ENCODE measurements around the gene FER.
"Not testable (repeated sequence)": the region's sequence is repeated elsewhere in the genome, so short reads cannot be mapped to it uniquely, and the experiment has no call there.

FER gene

DNA sequence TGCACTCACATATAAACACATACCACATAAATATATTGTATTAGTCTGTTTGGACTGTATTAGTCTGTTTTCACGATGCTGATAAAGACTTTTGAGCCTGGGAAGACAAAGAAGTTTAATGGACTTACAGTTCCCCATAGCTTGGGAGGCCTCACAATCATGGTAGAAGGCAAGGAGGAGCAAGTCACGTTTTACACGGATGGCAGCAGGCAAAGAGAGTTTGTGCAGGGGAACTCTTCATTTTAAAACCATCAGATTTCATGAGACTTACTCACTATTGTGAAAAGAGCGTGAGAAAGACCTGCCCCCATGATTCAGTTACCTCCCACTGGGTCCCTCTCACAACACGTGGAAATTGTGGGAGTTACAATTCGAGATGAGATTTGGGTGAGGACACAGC, 133.4 kb downstream of the FER start:
- no peak for DNase-seq (ENCODE audit: low read depth)

DNA sequence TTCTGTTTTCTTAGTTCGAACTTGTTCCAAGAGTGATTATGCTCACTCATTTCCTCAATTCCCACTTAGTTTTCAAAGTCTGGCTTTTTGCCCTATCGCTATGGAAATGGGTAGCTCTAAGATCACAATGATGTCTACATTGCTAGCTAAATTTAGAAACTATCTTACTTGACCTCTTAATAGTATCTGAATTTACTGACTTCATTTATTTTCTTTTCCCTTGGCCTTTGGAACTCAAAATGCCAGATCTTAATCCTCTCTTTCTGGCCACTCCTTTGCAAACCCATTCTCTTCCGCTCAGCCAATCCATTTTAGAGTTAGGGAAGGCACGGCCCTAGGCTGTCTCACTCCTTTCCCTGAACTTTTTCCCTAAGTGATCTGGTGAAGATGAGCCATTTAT, 137.0 kb downstream of the FER start:
- peak; percentile 5 for DNase-seq (ENCODE audit: low read depth)

- no peak for DNase-seq (ENCODE audit: low read depth)
These were observed 150.6 kb downstream of the FER start for GRCh38 chr5:108898257-108898656.

- DNase-seq (ENCODE audit: low read depth), result no peak
These were observed 151.0 kb downstream of the FER start for GRCh38 chr5:108898707-108899106.

GRCh38 chr5:108899244-108899643, 151.5 kb downstream of the FER start:
- DNase-seq (ENCODE audit: low read depth), result not testable (repeated sequence)

DNA sequence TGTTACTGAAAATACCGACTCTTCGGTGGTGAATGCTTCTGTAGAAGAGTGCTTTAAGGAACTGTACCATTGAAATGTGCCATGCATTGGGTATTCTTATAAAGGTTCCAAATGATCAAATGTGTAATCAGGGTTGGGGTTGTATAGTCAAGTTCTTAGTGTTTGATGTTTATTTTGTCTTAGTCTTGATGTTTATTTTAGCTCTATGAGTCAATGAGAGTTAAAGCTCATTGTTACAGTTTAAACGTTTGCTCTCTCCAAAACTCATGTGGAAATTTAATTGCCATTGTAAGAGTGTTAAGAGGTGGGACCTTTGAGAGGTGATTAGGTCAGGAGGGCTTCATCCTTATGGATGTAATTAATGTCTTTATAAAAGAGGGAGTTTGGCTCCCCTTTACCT, 153.0 kb downstream of the FER start:
- no peak for DNase-seq (ENCODE audit: low read depth)

DNA sequence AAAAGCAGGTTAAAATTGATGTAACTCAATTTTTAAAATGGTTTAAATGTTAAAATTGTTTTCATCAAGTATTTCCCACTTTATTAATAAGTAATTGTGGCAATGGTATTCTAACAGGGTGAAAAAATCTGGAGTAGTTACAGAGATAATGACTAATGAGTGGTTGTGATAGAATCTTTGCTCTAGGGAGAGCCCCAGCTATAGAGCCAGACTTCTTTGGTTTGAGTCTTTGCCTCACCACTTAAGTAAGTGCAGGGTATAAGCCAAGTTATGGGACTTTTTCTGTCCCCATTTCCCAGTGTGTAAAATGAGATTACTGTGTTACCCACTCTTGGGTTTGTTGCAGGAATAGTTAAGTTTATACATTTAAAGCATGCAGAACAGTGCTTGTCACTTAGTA, 158.1 kb downstream of the FER start:
- no peak for DNase-seq (ENCODE audit: low read depth)

GRCh38 chr5:108910627-108911026, 162.9 kb downstream of the FER start:
- DNase-seq (ENCODE audit: low read depth), result no peak

DNA sequence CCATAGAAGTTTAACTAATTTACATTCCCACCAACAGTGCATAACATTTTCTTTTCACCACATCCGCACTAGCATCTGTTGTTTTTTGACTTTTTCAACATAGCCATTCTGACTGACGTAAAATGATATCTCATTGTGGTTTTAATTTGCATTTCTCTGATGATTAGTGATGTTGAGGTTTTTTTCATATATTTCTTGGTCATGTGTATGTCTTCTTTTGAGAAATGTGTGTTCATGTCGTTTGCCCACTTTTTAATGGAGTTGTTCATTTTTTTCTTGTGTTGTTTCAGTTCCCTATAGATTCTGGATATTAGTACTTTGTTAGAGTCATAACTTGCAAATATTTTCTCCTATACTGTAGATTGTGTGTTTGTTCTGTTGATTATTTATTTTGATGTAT, 163.4 kb downstream of the FER start:
- DNase-seq (ENCODE audit: low read depth), result no peak

DNA sequence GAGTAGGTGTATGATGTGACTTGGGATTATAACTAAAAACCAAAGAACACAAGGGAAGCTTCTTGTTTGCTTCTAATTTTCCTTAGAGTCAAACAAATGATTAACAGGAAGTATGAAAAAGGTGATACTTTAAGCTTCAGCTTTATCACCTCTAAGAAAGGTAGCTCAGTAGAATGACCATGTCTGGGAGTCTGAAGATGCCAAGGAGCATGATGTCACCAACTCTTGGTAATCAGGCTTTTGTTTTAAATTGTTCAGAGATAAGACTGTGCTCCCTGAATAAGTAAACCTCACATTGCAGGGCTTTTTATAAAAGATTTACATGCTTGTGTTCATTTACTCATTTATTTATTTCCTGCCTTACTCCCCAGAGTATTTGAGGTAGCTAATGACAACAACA, 169.9 kb downstream of the FER start:
- no peak for DNase-seq (ENCODE audit: low read depth)

GRCh38 chr5:108919591-108920326, 172.1 kb downstream of the FER start:
- DNase-seq (ENCODE audit: low read depth), result no peak

GRCh38 chr5:108924457-108924961, 176.8 kb downstream of the FER start:
- DNase-seq (ENCODE audit: low read depth), result no peak

- no peak for DNase-seq (ENCODE audit: low read depth)
These were observed 177.4 kb downstream of the FER start for GRCh38 chr5:108925073-108925472.

DNA sequence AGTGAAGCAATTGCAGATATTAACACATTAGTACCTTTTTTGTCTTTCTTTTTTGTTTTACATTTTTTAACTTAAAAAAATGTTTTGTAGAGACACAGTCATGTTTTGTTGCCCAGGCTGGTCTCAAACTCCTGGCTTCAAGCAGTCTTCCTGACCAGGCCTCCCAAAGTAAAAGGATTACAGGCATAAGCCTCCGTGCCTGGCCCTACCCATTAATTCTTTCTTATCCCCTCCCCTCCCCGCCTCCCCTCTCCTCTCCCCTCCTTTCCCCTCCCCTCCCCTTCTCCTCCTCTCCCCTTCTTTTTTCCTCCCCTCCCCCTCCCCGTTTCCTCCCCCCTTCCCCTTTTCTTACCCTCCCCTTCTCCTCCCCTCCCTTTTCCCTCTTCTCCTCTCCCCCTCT, 182.4 kb downstream of the FER start:
- no peak for DNase-seq (ENCODE audit: low read depth)

GRCh38 chr5:108935611-108936010, 187.9 kb downstream of the FER start:
- no peak for DNase-seq (ENCODE audit: low read depth)

DNA sequence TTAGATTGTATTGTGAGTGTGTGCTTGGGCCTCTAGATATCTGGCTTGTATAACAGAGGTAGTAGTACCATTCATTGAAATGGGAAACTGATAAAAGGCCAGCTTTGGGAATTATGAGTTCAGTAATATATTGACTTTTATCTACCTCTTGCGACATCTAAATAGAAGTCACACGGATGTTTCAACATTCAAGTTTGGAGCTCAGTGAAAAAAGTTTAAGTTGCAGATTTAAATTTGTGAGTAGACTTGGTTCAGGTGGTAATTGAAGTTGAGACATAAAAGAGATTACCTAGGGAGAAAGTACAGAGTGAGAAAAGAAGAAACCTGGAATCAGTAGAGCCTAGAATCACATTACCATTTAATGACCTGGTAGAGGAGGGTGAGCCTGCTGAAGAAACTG, 189.5 kb downstream of the FER start:
- DNase-seq (ENCODE audit: low read depth), result no peak

GRCh38 chr5:108940506-108940905, 192.8 kb downstream of the FER start:
- DNase-seq (ENCODE audit: low read depth), result no peak

DNA sequence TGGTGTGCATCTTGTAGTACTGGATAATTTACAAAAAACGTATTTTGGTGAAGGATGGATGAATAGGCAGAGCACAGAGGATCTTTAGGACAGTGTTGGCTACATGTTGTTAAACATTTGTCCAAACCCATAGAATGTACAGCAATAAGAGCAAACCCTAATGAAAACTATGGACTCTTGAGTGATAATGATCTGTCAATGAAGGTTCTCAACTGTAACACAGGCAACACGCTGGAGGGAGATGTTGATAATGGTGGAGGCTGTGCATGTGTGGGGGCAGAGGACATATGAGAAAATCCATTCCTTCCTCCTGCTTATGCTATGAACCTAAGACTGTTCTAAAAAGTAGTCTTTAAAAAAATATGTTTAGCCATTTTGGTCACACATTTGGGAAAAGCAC, 194.0 kb downstream of the FER start:
- no peak for DNase-seq (ENCODE audit: low read depth)

DNA sequence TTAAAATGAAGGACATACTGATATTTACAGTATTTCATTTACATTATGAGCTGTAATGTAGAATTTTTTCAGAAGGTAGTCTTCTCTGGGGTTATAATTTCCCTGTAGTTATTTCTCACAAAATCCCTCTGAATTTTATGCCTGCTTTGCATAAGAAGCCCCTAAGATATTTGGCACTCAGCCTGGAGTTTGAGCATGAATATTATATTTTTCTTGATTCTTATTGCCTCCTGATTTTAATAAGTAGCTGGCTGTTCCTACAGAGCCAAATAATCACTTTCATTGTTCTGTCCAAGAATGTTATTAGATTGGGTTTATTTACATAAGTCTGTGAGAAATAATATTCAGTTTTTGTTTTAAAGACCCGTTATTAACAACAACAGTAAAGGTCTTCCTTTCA, 195.0 kb downstream of the FER start:
- DNase-seq (ENCODE audit: low read depth), result no peak

DNA sequence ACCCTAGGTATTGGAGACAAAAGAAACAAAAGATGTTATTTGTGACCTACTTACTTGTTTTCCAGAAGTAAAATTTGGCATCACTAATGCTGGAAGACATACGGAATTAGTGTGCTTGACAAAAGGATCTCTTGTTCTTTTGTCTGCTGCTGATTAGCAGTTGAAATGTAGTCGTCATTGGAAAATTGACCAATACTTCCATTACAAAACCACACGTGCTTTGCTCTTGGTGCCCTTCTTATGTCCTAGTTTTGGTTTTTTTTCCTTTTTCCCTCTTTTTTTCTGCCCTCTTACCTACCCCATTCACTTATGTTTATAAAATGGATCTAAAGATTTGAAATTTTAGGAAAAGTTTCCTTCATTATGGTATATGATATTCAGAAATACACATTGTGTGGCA, 197.4 kb downstream of the FER start:
- no peak for DNase-seq (ENCODE audit: low read depth)

GRCh38 chr5:108946008-108946407, 198.3 kb downstream of the FER start:
- no peak for DNase-seq (ENCODE audit: low read depth)

DNA sequence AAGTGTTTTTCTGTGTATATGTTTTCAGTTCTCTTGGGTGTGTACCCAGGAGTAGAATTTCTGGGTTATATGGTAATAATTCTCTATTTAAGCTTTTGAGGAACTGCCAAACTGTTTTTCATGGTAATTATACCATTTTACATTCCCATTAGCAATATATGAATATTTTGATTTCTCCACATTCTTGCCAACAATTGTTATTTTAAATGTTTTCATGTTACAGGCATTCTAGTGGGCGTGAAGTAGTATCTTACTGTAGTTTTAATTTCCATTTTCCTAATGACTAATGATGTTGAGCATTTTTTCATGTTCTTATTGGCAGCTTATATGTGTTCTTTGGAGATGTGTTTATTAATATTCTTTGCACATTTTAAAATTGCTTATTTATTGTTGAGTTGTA, 199.5 kb downstream of the FER start:
- no peak for DNase-seq (ENCODE audit: low read depth)

DNA sequence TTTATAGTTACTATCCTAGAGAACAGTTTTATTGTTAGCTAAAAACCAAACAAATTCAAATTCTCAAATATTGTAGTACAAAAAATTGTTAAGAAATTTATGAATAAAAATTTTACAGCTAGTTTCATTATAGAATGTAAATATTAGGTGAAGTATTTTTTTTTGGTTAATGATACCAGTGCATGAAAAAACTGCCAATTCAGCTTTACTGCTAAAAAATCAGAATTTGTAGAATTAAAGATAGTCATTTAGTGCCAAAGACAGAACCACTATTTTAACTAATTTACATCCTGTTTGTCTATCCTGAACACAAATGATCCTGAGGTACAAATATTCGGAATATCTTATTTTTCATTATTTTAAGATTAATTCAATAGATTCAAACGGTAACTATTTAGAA, 202.6 kb downstream of the FER start:
- no peak for DNase-seq (ENCODE audit: low read depth)

DNA sequence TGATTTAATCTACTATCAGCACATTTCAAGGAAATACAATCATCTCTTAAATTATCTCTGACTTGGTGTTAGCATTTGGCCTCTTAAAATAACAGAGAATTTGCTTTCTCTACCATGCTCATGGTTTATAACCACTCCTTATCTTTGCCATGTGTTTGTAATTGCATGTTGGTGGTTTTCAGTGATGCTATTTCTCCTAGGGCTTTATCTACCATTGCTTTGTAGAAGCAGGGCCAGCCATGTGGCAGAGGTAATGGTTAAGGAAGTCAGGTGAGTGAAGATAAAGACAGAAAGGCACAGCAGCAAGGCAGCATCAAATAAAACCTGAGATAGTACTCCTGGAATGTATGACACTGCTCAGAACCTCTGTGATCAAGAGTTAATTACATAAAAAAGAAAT, 206.2 kb downstream of the FER start:
- no peak for DNase-seq (ENCODE audit: low read depth)

Data from GM04503 (cell line).